ENCODE results near the gene TSHZ2.

DNA sequence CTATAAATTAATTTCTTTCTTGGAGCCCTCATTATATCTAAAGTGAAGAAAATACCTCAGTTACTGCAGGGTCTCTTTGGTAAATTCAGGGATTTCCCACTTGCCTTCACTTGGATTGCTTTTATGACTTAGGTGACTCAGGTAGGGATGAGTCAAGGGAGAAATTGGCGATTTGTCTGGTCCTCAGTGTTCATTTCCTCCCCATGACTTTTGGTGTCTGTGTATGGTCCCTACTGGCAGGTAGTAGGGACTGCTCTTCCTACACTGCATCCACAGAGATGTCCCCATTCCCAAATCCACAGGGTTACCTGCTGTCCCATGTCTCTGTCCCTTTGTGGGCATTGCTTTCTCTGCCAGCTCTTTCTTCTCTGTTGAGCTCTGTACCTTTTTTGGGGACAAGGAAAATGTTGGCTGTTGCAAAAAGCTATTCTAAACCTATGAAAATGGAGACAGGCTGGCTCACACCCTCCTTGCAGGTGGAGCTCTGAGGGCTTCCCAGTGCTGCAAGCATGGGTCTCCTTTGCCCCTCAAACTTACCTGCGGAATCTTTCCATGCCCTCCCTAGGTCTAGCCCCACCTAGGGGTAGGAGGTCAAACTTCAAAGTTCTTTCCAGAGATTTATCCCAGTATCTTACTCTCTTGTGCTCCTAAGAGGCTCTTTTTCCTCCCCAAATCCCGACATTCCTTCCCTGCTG is 409.6 kb downstream of the TSHZ2 start:
- TF ChIP-seq, protein P1, sequence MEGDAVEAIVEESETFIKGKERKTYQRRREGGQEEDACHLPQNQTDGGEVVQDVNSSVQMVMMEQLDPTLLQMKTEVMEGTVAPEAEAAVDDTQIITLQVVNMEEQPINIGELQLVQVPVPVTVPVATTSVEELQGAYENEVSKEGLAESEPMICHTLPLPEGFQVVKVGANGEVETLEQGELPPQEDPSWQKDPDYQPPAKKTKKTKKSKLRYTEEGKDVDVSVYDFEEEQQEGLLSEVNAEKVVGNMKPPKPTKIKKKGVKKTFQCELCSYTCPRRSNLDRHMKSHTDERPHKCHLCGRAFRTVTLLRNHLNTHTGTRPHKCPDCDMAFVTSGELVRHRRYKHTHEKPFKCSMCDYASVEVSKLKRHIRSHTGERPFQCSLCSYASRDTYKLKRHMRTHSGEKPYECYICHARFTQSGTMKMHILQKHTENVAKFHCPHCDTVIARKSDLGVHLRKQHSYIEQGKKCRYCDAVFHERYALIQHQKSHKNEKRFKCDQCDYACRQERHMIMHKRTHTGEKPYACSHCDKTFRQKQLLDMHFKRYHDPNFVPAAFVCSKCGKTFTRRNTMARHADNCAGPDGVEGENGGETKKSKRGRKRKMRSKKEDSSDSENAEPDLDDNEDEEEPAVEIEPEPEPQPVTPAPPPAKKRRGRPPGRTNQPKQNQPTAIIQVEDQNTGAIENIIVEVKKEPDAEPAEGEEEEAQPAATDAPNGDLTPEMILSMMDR (IDR thresholded peaks at IDR 0.05; ENCODE audit: extremely low read depth in 1 of 2, insufficient read depth in 1 of 2, low read depth in 1 of 2, low read length in 2 of 2) = no peak
- TF ChIP-seq EZH2 (IDR thresholded peaks at IDR 0.05; ENCODE audit: borderline replicate concordance, low read depth, low read length, severe bottlenecking) (no peak), POLR2AphosphoS5 (IDR thresholded peaks at IDR 0.05; ENCODE audit: insufficient read depth, low read depth, low read length) (no peak), POLR2A (IDR thresholded peaks at IDR 0.05; ENCODE audit: low read depth, low read length) (no peak), GATA2 (IDR thresholded peaks at IDR 0.05; ENCODE audit: insufficient read depth, insufficient read length, low read depth, low read length) (no peak), MYC (IDR thresholded peaks at IDR 0.05; ENCODE audit: low read depth, low read length) (no peak)
- TF ChIP-seq, protein P2, sequence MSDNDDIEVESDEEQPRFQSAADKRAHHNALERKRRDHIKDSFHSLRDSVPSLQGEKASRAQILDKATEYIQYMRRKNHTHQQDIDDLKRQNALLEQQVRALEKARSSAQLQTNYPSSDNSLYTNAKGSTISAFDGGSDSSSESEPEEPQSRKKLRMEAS (IDR thresholded peaks at IDR 0.05; ENCODE audit: insufficient read depth, insufficient read length) = no peak
